Stimulated activated CD4-positive, alpha-beta T cell treated with anti-CD3 and anti-CD28 coated beads, Interleukin-4, amount 100 ng/mL, for 1 hour (primary cell): ENCODE measurements around the gene ZNF771.

Experiments
- DNase-seq: peaks from one replicate; pipeline ENCODE4 v3.0.0-alpha.2; 2020

The ZNF771 gene

DNA sequence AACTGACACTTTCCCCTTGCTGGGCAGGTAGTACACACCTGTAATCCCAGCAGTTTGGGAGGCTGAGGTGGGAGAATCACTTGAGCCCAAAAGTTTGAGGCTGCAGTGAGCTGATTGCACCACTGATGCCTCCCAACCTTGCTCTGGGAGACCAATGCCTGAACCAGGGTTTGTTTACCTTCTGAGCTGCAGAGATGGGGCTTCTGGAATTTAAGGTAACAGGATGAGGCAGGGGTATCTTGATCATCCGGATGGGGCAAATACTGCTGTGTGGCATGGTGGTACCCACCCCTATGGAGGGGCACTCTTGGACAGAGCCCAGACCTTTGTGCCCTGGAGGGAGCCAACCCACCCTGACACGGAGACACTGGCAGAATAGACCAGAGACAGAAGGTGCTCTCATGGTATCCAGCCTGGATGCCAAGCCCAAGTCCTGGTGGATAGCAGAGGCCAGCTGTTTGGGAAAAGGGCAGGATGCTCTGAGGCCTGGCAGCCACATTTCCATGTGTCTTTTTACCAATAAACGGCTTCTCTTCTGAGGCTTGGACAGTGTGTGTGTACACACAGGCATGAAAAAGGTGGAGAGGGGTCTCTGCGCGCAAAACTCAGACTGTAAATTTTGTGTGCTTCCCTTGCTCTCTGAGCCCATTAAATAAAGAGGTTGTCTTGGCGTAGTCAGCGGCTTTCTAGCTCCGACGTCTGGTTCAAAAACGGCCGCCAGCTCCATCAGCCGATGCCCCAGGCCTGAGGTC is 7.8 kb upstream of the ZNF771 start:
- no peak for DNase-seq

DNA sequence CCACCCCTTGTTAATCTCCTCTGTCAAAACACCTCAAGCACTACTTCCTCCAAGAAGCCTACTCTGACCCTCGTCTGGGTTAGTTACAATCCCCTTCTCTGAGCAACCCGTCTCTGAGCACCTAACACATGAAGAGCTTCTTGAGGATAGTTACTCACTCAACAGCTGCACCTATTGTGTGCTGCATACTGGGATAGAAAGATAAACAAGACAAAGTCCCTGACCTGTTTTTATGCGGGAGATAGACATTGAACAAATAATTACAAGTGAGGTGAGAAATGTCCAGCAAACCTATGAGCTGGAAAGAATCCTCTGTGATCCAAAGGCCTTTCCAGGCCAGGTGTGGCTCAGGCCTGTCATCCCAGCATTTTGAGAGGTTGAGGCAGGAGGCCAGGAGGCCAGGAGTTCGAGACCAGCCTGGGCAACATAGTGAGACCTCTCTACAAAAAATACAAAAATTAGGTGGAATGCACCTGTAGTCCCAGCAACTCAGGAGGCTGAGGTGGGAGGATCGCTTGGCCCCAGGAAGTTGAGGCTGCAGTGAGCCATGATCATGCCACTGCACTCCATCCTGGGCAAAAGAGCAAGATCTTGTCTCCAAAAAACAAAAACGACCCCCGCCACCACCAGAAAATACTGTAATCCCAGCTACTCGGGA is 5.5 kb upstream of the ZNF771 start:
- DNase-seq, result no peak

DNA sequence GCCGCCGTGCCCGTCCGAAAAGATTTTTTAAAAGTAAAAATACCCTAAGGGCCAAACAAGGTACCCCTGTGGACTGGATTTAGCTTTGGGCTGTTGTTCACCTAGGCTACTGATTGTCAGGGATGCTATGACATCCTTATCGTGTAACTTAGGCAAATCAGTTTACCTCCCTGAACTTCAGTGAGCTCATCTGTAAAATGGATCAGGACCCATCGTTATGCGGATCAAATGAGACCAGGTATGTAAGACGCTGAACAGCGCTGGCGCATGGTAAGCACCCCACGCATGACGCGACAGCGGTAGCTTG is 658 bp upstream of the ZNF771 start:
- no peak for DNase-seq

DNA sequence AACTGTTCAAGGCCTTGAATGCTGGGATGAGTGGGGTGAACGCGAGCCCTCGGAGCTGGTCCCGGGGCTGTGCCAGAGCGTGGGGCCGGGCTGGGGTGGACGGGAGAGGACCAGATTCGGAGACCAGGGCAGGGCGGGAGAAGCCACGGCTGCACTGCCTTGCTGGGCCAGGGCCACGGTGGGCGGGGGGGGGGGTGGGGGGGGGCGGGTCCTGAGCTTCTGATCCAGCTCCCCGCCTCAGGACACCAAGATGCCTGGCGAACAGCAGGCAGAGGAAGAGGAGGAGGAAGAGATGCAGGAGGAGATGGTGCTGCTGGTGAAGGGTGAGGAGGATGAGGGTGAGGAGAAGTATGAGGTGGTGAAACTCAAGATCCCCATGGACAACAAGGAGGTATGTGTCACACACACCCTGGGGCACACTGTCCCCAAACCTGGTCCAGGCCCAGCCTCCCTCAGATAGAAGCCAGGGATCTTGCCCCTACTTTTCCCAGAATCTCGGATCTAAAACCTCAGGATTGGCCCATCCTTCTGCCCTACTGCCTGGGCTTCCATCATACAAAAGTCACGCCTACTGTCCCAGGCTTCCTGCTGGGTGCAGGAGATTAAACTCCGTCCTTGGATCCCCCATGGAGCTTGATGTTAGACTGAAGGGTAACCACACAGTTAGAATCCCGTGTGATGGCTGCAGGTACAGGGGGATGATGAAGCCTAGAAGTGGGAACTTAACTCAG is 563 bp downstream of the ZNF771 start:
- no peak for DNase-seq

DNA sequence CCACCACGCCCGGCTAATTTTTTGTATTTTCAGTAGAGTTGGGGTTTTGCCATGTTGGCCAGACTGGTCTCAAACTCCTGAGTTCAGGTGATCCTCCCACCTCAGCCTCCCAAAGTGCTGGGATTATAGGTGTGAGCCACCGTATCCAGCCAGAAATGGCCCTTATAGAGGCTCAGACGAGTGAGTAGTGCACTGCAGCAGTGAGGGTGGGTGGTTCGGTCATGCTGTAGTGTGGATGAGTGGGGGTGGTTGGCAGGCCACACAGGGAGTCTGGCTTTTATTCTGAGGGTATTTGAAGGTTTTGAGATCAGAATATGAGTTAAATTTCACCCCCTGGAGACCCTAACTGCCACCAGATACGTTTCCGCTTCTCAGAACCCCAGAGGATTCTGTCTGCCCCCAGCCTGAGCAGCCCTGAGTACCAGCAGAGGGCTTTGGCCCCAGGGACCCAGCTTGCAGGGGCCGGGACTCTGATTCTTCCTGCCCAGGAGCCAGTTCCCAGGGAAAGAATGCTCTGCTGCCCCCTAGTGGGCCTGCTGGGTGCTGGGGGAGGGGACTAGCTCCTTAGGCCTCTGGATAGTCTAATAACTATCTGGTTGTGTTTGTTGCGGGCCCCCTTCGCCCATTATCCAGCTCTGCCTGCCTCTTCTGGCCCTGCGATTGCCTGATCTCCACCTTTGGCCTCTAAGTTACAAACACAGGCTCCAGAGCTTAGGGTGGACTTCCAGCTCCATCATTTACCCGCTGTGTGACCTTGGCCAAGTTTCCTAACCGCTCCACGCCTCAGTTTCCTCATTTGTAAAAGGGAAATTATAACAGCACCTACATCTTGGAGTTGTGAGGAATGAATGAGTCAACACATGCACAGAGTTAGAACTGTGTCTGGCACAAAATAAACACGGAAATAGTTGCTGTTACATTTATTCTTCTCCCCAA is 2.0 kb downstream of the ZNF771 start:
- DNase-seq, result peak; percentile 92

GRCh38 chr16:30413112-30413806 is 5.9 kb downstream of the ZNF771 start:
- DNase-seq, result no peak

DNA sequence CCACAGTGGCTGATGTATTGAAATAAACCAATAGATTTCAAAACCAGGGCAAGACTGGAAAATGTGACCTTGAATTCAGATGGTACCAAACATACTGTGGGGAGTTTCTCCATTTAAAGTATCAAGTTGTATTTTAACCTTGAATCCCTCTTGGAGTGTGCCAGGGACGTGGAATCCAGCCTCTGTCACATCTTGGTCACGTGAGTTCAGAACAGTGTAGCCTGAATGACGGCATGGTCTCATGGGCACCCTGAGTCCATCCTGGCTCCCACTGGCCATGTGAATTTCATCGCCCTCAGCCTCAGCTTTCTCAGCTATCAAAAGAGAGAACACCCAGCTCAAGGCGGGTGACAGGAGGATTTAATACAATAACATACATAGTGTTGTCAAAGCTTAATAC is 6.8 kb downstream of the ZNF771 start:
- no peak for DNase-seq

GRCh38 chr16:30416047-30416603 is 8.7 kb downstream of the ZNF771 start:
- no peak for DNase-seq

GRCh38 chr16:30416624-30417528 is 9.5 kb downstream of the ZNF771 start:
- no peak for DNase-seq

- DNase-seq, result peak; percentile 88
Observed at GRCh38 chr16:30417529-30418349, 10.3 kb downstream of the ZNF771 start.

GRCh38 chr16:30418350-30419181 is 11.2 kb downstream of the ZNF771 start:
- no peak for DNase-seq

DNA sequence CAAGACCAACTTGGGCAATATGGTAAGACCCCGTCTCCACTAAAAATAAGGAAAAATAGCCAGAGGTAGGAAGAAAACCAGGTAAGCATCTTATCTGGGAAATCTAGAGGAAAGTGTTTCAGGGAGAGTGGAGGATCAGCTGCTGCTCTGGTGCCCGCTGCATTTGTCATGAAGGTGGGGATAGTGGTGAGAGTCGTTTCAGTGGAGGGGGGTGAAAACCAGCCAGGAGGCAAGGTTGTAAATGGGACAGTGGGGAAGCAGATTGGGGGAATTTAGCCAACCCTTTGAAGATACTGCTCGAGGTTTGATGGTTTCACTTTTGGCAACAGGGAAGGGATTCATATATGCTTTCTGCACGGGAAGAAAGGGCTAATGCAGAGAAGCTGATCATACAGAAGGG is 13.6 kb downstream of the ZNF771 start:
- DNase-seq, result no peak

DNA sequence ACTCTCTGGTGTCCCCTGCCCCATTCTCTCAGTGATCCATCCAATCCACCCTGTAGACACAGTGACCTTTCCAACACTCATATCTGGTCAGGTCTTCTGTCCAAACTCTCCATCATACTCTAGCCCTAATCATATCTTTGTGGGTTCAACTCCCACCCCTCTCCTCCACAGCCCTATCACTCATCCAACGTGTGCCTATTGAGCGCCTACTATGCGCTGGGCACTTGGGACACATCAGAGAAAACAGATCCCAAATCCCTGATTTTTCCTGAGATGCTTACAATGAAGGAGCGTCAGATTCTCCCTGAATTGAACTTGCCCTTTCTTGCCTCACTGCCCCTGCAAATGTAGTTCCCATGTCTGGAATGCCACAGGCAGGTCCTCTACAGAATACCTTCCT is 20.6 kb downstream of the ZNF771 start:
- no peak for DNase-seq

- DNase-seq, result no peak
Observed at GRCh38 chr16:30429418-30429677, 21.9 kb downstream of the ZNF771 start.

GRCh38 chr16:30429678-30430427 is 22.4 kb downstream of the ZNF771 start, which contains the start of gene DCTPP1:
DCTPP1 (minus strand) TSS chr16:30430030; CDS start chr16:30429980, 50 bp downstream.
- peak; percentile 94 for DNase-seq

DNA sequence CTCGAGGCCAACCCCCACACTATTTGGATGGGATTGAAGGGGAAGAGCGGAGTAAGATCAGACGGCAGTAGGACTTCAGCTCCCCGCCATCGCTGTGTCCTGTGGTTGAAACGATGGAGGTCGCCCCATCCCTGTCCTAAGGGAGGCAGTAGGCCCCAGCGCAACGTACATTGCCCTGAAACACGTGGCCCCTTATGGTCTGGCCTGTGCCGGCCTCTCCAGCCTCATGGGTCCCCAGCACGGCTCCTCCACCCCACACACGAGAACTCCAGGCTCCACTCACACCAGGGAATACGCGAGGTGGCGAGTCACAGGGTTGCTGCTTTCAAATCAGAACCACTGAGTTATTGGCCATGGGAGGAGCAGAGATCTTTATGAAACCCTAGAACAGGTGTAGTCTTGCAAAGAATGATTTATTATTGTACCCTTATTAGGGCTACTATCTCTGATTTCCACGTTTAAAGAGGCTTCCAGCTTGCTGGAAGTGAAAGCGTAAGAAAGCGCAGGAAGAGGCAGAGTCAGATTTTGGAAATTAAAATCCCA is 23.1 kb downstream of the ZNF771 start:
- peak; percentile 26 for DNase-seq

DNA sequence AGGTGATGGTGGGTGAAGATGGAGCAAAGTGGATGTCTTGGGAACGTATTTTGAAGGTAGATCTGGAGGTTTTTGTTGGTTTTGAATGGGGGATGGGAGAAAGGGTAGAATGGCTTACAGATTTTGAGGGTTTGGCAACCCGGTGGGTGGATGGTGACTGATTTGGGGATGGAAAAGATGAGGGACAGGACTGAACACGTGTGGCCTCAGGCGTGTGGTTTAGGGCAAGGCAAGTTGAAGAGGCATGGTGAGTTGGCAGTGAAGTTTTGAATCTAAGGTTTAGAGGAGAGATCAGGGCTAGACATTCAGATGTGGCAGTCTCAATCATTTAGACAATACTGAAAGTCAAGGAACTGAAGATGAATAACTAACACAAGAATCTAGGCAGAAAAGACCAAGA is 27.4 kb downstream of the ZNF771 start:
- DNase-seq, result peak; percentile 28

DNA sequence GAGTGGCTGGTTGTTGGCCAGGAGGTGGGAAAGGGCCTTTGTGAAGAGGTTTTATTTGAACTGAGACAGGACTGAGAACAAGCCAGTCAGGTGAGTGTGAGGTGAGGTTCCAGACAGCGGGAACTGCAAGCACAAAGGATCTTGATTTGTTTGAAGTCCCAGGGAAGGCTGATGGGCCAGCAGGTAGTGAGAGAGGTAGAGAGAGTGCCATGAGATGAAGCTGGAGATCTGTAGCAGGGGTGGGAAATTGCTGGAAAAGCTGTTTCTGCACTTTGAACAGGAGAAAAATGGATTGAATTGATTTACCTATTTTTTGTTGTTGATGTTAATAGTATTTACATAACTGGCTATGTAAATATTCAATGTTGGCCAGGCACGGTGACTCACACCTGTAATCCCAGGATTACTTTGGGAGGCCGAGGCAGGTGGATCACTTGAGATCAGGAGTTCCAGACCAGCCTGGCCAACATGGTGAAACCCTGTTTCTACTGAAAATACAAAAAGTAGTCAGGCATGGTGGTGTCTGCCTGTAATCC is 30.2 kb downstream of the ZNF771 start:
- DNase-seq, result no peak
